Activated CD4-positive, CD25-positive, alpha-beta regulatory T cell treated with anti-CD3 and anti-CD28 coated beads, Interleukin-2, amount 50 U/mL, for 72 hours (primary cell): ENCODE data around the gene PIK3IP1.

Source experiments
- DNase-seq: peaks from one replicate; pipeline ENCODE4 v3.0.0; 2021

The PIK3IP1 gene

DNA sequence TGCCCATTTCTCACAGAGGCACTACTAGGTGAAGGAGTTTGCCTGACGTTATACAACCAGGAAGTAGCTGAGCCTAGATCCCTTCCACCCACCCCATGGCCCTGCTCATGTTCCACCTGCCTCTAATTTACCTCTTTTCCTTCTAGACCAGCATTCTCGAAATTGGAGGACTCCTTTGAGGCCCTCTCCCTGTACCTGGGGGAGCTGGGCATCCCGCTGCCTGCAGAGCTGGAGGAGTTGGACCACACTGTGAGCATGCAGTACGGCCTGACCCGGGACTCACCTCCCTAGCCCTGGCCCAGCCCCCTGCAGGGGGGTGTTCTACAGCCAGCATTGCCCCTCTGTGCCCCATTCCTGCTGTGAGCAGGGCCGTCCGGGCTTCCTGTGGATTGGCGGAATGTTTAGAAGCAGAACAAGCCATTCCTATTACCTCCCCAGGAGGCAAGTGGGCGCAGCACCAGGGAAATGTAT is 14.1 kb downstream of the PIK3IP1 start:
- DNase-seq, result no peak

DNA sequence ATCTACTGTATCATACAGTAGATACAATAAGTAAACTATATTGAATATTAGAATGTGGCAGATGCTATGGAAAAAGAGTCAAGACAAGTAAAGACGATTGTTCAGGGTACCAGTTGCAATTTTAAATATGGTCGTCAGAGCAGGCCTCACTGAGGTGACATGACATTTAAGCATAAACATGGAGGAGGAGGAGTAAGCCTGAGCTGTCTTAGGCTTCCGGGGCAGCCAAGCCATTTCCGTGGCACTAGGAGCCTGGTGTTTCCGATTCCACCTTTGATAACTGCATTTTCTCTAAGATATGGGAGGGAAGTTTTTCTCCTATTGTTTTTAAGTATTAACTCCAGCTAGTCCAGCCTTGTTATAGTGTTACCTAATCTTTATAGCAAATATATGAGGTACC is 14.5 kb downstream of the PIK3IP1 start:
- no peak for DNase-seq

DNA sequence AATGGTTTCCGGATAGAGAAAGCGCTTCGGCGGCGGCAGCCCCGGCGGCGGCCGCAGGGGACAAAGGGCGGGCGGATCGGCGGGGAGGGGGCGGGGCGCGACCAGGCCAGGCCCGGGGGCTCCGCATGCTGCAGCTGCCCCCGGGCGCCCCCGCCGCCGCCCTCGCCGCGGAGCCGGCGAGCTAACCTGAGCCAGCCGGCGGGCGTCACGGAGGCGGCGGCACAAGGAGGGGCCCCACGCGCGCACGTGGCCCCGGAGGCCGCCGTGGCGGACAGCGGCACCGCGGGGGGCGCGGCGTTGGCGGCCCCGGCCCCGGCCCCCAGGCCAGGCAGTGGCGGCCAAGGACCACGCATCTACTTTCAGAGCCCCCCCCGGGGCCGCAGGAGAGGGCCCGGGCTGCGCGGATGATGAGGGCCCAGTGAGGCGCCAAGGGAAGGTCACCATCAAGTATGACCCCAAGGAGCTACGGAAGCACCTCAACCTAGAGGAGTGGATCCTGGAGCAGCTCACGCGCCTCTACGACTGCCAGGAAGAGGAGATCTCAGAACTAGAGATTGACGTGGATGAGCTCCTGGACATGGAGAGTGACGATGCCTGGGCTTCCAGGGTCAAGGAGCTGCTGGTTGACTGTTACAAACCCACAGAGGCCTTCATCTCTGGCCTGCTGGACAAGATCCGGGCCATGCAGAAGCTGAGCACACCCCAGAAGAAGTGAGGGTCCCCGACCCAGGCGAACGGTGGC is 15.7 kb downstream of the PIK3IP1 start:
- DNase-seq, result no peak

DNA sequence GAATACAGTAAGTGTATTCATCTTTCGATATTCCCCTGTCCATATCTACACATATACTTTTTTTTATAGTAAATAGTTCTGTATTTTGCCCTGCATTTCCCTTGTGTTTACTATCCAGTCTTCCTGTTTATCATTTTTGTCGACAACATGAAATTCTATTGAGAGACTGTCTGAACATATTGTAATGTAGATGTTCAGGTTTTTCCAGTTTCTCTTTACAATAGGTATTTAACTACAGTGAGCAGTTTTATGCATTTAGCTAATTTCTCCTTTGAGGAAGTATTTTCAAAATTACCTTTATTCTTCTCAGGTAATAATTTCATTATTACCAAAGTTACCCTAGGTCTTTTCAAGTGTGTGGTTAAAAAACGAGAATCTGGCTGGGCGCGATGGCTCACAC is 16.7 kb downstream of the PIK3IP1 start:
- no peak for DNase-seq

DNA sequence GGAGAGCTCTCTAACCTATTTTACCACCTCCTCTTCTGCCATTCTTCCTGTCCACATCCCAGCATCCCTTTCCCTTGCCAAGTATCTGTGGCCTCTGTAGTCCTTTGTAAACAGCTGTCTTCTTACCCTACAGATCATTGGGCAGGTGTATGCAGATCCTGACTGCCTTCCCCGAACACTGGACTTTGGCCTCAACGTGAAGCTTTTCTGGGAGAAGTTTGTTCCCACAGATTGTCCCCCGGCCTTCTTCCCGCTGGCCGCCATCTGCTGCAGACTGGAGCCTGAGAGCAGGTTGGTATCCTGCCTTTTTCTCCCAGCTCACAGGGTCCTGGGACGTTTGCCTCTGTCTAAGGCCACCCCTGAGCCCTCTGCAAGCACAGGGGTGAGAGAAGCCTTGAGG is 17.3 kb downstream of the PIK3IP1 start:
- no peak for DNase-seq

DNA sequence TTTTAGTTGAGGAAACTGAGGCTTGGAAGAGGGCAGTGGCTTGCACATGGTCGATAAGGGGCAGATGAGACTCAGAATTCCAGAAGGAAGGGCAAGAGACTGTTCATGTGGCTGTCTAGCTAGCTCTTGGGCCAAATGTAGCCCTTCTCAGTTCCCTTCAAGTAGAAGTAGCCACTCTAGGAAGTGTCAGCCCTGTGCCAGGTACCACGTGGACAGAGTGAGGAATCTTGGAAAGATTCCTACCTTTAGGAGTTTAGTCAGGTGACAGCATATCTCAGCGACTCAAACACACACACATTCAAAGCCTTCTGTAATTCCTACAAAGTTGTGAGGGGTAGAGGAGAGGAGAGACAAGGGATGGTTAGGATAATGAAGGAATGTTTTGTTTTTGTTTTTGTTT is 18.3 kb downstream of the PIK3IP1 start:
- no peak for DNase-seq

DNA sequence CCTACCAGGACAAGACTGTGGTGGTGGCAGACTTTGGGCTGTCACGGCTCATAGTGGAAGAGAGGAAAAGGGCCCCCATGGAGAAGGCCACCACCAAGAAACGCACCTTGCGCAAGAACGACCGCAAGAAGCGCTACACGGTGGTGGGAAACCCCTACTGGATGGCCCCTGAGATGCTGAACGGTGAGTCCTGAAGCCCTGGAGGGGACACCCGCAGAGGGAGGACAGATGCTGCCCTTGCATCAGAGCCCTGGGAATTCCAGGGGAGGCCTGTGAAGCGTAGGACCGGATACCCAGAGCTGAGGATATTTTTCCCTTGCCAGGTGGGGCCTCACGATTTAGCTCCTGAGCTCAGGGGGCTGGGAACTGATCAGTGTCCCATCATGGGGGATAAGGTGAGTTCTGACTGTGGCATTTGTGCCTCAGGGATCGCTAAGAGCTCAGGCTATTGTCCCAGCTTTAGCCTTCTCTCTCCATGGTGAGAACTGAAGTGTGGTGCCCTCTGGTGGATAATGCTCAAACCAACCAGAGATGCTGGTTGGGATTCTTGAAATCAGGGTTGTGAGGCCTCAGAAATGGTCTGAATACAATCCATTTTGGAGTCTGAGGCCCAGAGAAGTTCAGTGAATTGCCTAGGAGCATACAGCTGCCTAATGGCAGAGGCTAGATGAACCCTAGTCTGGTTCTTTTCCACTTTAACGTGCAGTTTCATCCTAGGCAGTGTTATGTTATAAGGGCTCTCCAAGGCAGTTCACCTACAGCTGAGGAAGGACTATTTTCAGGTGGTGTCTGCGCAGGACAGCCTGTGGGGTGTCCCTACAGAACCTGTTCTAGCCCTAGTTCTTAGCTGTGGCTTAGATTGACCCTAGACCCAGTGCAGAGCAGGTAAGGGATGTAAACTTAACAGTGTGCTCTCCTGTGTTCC is 19.5 kb downstream of the PIK3IP1 start:
- DNase-seq, result peak; percentile 49

DNA sequence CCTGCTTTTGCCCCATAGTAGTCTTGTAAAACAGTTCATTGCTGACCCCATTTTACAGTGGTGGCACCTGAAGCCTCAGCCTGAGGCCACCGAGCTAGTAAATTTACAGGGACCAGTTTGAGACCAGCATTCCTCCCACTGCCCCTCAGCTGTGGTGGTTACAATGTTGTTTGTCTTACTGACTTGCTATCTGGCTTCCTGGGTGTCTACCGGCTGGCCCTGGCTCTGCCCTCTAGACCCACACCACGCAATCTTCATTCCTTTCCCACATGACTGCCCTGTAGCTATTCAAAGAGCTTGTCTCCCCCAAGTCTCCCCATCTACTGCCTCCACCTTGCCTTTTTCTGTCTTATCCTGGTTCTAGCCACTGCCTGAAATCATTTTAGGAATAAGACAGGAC is 20.8 kb downstream of the PIK3IP1 start:
- DNase-seq, result no peak

DNA sequence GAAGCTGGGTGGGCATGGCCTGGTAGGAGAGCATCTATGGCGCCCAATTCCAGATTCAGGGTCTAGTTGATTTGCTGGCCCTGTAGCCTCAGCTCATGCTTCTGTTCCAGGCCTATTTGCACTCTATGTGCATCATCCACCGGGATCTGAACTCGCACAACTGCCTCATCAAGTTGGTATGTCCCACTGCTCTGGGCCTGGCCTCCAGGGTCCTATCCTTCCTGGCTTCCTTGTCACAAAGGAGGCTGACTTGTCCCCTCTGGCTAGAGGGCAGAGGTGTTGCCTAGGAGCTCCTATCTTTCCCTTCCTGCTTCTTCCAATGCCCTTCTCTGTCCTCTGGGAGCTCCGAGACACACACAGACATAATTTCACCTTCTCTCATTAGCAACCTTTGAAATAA is 21.3 kb downstream of the PIK3IP1 start:
- no peak for DNase-seq

DNA sequence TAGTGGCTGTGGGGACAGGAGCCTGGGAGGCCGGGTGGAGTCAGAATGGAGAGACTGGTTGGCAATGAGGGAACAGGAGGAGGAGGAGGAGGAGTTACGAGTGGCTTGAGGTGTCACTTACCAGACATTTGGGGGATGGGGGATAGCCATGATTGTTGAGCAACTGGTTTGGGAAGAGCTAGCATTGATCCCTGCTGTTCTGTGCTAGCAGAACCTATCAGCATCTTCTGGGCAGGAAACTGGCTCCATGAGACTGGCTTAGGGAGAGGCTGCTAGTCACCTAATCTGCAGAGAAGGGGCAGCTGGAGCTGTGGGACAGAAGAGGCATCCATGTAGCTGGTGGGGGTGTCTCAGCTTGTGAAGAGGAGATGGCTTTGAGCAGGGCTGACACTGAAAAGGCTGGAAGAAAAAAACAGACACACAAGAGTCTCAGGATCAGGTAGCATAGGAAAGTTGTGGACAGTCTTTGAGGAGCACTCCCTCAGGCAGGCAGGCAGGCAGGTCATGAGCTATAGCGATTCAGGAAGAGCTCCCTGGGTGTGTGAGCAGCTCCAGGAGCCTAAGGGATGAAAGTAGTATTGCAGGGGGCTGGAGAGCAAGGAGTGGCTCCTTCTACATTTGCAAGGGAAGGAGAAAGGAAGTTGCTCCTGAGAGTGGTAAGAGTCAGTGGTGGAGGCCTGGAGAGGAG is 22.3 kb downstream of the PIK3IP1 start:
- DNase-seq, result no peak

DNA sequence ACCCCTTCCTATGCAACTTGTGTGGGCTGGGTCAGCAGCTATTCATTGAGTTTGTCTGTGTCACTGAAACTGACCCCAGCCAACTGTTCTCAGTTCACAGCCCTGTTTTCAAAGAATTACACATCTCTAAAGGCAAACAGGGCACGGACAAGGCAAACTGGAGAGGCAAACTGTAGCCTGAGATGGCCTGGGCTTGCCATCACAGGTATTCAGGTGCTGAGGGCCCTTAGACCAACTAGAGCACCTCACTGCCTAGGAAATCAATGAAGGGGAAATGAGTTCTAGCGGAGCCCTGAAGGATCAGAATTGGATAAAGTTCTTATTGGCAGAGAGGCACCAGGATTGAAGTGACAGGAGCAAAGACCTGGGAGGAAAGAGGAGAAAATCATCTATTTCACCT is 24.0 kb downstream of the PIK3IP1 start:
- DNase-seq, result no peak

DNA sequence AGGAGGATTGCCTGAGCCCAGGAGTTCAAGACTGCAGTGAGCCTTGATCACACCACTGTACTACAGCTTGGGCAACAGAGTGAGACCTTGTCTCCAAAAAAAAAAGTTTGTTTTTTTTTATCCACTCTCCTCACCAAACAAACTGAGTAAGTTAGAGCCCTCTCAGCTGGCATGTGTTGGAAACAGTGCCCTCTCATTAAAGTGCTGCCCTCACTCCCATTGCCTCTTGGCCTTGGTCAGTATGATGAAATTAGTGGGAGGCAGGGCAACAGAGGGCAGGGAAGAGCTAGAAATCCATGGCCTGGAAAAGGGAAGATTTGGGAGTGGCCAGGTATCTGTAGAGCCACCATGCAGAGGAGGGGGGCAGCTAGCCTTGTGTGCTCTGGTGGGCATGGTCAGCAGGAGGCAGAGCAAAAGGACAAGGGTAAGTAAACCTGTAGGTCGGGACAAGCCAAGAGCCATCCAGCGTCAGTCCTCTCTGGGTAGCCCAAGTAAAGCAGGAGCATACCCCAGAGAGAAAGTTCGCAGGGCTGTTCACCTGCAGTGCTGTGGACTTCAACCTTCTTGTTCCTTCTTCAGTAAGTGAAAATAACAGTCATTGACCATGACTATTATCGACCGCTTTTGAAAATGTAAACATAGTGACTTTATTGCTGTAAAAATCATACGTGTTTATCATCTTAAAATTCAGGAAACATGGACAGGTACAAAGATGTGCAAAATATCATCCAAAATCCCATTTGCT is 28.2 kb downstream of the PIK3IP1 start:
- DNase-seq, result no peak

DNA sequence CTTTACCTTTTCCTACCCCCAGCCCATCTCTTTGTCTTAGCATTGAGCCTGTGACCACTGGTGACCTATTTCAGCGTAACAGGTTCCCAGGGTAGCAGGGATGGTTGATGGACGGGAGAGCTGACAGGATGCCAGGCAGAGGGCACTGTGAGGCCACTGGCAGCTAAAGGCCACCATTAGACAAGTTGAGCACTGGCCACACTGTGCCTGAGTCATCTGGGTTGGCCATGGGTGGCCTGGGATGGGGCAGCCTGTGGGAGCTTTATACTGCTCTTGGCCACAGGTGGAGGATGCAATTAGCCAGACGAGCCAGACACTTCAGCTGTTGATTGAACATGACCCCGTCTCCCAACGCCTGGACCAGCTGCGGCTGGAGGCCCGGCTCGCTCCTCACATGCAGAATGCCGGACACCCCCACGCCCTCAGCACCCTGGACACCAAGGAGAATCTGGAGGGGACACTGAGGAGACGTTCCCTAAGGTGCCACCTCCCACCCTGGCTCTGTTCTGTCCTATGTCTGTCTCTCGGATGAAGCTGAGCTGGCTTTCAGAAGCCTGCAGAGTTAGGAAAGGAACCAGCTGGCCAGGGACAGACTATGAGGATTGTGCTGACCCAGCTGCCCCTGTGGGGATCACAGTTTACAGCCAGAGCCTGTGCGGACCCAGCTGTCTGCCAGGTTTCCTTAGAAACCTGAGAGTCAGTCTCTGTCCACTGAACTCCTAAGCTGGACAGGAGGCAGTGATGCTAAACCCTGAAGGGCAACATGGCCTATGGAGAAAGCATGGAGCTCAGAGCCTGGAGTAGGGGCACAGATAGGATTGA is 29.8 kb downstream of the PIK3IP1 start:
- DNase-seq, result no peak

DNA sequence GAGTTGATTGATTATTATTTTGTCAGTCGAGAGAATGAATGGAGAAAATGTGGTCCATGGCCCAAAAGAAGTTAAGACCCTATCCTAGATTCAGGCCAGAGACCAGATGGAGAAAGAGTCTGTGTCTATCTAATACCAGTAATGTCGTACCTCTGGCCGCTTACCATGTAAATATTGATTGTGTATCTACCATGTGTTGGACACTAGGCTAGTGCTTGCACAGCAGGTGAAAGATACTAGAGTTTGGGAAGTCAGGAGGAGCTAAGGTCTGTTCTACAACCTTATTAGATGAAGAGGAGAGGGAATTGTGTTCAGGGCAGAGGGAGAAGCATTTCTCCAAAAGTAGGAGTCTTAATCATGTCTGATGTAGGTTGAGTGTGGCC is 31.8 kb downstream of the PIK3IP1 start:
- DNase-seq, result no peak

DNA sequence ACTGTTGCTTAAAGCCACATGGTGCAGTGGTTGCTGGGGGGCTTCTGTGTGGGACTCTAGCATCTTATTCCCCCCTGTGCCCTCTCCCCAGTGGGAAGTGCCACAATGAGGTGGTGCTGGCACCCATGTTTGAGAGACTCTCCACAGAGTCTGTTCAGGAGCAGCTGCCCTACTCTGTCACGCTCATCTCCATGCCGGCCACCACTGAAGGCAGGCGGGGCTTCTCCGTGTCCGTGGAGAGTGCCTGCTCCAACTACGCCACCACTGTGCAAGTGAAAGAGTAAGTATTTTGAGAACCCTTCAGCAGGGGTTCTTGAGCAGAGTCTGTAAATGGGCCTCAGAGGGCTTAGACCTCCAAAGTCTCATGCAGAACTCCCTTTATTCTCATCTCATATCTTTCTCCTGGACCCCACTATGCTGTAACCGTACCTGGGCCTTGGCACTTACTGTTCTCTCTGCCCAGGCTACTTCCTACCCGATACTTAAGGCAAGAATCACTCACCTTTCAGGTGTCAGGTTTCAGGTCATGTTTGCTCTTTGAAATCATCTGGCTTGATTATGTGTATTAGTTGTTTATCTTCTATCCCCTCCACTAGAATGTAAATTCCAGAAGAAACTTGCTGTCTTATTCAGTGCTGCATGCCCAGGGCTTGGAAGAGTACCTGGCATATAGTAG is 32.4 kb downstream of the PIK3IP1 start:
- DNase-seq, result no peak

DNA sequence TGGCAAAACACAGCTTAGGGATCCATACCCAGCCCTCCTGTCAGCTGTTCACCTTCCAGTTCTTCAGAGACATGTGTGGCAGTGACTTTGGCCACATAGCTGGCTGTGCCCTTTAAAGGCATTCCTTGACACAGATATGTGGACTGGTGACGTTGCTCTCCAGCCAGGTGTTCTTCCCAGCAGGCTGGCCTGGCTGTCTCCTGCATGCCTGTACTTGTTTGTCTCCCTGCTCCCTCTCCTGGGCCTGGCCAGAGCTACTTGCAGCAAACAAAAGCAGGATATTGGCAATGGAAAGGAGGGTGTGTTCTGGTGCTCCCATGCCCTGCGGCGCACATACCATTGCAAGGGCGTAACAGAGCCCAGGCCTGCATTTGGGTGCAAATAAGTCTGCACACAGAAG is 38.3 kb downstream of the PIK3IP1 start:
- no peak for DNase-seq

DNA sequence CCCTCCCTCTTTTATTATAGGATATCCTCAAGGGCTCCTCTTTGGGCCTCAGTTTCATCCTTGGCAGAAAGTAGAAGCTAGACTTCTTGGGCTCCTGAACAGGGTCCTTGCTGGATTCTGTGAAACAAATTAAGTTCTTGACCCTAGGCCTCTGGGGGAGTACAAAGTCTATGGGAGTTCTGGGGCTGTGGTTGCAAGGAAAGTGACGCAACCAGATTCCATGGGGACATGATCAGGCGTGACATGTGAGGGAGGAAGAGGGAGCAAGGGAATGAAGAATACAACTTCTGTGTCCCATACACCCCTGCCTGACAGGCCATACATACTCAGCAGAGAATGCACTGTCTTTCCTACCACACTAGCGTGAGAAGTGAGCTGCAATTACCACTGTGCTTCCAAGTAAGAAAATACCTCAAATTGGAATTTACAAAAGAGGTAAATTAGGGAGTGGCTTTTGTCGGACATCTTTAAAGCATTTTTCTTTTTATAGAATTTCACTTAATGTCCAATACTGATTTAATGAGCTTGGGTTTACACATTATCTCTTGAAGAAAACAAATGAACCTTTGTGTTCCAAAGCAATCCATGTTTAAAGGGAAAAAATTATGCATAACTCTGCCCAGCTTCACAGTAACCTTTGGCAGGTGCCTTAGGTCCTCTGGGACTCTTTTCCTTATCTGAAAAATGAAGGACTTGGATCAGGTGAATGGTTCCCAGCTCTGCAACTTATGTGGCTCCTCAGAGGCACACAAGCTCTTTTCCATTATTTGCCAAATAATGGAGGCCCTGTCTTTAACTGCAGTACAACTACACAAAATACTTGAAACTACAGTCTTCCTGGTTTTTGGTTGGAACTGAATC is 41.3 kb downstream of the PIK3IP1 start:
- no peak for DNase-seq

DNA sequence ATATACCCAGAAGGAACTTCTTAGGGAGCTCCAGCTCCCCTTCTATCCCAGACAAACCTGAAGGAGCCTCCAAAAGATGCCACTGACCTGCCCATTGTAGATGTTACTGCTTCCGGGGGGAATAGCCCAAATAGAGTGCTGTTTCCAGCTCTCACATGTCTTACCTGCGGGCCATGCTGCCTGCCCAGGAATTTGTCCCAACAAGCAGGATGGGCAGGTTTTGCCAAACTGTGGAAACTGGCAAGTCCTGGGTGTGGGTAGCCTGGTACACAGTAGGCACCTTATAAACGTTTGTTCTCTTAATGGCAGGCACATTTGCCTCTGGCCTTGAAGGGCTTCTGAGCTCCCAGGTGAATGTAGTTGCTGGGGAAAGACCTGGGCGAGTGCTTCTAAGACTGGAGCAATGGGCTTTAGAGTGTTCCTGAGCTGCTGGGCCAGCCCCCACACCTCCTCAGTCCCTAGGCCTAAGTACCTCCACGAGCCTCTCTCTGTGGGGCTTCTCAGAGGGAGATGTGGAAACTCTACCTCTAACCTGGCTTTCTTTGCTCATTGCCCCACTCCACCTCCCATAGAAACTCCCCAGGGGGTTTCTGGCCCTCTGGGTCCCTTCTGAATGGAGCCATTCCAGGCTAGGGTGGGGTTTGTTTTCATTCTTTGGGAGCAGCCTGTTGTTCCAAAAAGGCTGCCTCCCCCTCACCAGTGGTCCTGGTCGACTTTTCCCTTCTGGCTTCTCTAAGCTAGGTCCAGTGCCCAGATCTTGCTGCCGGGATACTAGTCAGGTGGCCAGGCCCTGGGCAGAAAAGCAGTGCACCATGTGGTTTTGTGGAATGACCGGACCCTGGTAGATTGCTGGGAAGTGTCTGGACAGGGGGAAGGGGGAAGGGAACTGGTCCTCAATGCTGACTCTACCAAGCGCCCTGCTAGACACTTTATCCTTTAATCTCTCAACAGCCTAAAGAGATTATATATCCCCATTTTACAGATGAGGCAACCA is 43.0 kb downstream of the PIK3IP1 start:
- DNase-seq, result no peak

DNA sequence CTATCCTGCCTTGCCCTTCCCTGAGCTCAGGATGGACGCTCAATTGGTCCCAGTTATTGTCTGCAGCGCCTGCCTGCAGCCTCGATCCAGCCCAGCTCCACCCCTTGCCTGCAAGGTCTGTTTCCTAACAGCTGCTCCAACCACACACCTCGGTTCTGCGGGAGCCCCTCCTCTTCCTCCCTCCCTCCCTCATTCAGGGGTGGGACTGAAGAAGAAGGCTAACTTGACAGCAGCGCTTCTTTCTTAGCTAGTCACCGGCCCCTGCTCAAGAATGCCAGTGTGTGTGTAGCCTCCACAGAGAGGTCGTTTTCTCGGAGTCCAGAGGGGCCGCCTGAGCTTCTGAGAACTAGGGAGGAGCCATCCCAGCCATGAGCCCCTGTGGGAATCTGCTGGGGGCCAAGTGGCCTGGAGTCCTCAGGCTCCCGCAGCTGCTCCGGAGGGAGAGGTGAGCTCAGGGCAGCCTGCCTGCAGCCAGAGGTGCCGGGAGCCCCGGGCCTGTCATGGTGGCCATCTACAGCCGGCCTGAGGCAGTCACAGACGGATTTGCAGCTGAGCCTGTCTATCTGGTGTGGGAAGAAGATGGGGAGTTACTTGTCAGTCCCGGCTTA is 44.0 kb downstream of the PIK3IP1 start:
- DNase-seq, result peak; percentile 41
